GOT3 (cell line): Measurements from ENCODE around the gene SCO1.
A peak's percentile ranks its signal among the peaks of the same experiment; 100 is the strongest.
"Not testable (repeated sequence)": the region's sequence is repeated elsewhere in the genome, so short reads cannot be mapped to it uniquely, and the experiment has no call there.

Experiments used
- DNase-seq: peaks from one replicate; lab custom pipeline; 2025; ENCODE audit warnings: mixed read lengths; lab: John Stamatoyannopoulos, UW

SCO1 gene

GRCh38 chr17:10697092-10698081 is at the start of gene SCO1, which contains the start of gene ADPRM:
Gene SCO1, minus strand, starts transcription at chr17:10697533. Its CDS starts 26 bp downstream, at chr17:10697507.
Gene ADPRM, plus strand, starts transcription at chr17:10697594. Its CDS starts 7,333 bp downstream, at chr17:10704927.
- peak; percentile 68 for DNase-seq

DNA sequence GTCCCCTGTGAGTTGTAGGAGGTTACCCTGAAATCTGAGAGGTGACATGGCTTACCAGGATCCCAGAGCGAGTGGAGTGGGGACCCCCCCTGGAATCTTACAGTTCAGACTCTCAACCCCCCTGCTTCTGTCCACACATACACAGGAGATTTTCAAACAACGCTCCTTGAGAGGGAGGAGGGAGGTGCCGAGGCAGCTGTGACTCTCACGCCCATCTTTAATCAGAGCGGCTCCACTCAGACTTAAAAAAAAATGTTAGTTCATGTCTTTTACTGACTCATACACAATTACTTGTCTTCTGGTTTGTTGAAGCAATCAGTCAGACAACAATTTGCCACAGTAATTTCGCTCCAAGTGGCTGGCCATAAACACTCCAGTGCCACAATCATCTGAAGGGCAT is 47.9 kb upstream of the SCO1 start:
- no peak for DNase-seq

- DNase-seq: no peak
These were observed 47.2 kb upstream of the SCO1 start for GRCh38 chr17:10744501-10745000.

- DNase-seq: no peak
These were observed 46.1 kb upstream of the SCO1 start for GRCh38 chr17:10743316-10744009.

- no peak for DNase-seq
These were observed 45.1 kb upstream of the SCO1 start for GRCh38 chr17:10742431-10742830.

- DNase-seq: no peak
These were observed 44.2 kb upstream of the SCO1 start for GRCh38 chr17:10741416-10742135.

DNA sequence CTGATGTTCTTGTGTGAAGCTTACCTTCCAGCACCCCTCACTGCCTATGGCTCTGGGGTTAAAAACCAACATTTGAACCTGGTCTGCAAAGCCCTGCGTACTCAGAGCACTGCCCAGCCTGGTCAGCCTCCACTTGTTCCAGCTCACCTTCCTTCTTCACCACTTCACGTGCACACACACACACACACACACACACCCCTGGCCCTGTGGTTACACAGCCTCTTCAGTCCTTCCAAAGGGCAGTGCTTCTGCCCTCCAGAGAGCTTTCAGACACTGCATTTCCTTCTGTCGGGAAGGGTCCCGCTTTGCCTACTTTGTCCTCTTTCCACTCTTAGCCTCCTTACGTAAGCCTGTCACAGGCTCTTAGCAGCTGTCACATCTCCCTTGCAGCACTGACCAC is 42.1 kb upstream of the SCO1 start:
- DNase-seq: no peak

DNA sequence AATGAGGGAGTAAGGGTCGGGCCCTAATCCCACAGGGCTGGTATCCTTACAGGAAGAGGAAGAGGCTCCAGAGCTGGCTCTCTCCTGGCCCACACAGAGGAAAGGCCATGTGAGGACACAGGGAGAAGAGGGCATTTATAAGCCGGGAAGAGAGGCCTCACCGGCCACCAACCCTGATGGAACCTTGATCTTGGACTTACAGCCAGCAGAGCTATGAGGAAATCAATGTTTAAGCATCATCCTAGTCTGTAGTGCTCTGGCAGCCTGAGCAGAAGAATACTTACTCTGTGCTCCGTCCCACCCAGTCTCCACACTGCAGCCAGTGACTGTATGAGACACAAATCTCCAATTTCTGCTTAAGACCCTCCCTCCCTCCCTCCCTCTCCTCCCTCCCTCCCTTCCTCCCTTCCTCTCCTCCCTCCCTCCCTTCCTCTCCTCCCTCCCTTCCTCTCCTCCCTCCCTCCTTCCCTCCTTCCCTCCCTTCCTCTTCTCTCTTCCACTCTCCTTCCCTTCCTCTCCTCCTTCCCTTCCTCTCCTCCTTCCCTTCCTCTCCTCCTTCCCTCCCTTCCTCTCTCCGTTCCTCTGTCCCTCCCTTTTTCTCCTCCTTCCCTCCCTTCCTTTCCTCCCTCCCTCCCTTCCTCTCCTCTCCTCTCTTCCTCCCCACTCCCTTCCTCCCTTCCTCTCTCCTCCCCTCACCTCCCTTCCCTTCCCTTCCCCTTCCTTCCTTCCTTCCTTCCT is 41.4 kb upstream of the SCO1 start:
- DNase-seq: no peak

- DNase-seq: no peak
These were observed 40.4 kb upstream of the SCO1 start for GRCh38 chr17:10737736-10738135.

GRCh38 chr17:10737168-10737622 is 39.9 kb upstream of the SCO1 start:
- no peak for DNase-seq

DNA sequence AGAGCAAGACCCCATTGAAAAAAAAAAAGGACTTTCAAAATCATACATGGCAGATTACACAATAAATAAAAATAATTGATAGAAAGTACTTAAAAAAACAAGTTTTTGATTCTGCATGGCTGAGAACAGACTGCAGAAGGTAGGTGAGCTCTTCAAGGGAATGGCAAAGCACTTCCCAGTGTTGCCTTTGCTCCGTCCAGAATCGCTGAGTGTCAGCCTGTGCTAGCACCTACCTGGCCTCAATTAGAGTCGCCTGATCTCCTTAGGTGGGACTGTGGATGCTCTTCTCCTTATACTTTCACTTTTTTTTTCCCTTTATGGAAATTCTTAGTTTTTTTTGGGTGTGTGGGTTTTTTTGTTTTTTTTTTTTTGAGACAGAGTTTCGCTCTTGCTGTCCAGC is 38.5 kb upstream of the SCO1 start:
- no peak for DNase-seq

- no peak for DNase-seq
These were observed 37.9 kb upstream of the SCO1 start for GRCh38 chr17:10735251-10735650.

DNA sequence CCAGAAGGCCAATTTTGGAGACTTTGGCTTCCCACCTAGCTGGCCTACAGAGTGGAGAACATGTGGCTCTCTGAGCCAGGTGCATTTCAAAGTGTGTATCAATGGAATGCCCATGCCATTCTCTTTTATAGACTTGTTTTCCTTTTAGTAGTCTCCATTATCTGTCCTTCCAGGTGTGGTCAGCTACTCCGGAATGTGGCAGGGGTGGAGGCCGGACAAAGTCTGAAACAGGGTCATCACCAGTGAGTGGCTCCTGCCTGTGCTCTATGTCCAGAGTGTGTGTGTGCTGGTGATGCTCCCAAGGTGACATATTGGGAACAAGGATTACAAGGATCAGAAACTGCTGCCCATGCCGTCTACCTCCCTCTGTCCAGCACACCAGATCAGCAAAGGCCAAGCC is 36.3 kb upstream of the SCO1 start:
- no peak for DNase-seq

DNA sequence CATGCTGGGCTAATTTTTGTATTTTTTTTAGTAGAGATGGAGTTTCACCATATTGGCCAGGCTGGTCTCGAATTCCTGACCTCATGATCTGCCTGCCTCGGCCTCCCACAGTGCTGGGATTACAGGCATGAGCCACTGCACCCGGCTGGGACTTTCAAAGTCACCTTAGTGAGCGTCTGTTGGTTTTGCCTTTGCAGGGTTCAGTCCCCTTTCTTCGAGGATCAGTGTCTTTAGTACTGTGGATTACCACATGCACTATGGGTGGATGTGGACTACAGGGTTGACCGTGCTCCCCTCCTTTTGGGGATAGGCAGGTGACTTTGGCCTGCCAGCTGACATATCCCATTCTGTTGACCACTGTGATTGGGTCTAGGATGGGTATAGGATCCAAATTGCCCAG is 34.8 kb upstream of the SCO1 start:
- not testable (repeated sequence) for DNase-seq

- no peak for DNase-seq
These were observed 34.1 kb upstream of the SCO1 start for GRCh38 chr17:10731408-10731879.

- not testable (repeated sequence) for DNase-seq
These were observed 32.9 kb upstream of the SCO1 start for GRCh38 chr17:10730247-10730646.

GRCh38 chr17:10729334-10730193 is 32.2 kb upstream of the SCO1 start, which contains the start of gene TMEM220:
Gene TMEM220, minus strand, starts transcription at chr17:10730023. Its CDS starts 172 bp downstream, at chr17:10729851.
- peak; percentile 32 for DNase-seq

DNA sequence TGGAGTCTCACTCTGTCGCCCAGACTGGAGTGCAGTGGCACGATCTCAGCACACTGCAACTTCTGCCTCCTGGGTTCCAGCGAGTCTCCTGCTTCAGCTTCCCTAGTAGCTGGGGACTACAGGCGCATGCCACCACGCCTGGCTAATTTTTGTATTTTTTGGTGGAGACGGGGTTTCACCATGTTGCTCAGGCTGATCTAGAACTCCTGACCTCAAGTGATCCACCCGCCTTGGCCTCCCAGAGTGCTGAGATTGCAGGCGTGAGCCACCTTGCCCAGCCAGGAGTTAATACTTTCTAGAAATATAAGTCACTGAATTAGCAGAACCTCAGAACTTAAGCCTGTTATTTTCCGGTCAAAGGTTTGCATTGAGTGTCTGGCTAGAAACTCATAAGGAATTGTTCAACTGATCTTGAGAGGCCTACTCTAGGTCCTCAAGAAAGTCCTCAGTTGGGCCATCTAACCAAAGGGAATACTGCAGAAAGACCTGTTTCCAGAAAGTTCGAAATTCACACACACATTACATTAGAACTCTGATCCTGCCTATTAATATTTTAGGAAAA is 31.1 kb upstream of the SCO1 start:
- no peak for DNase-seq

- no peak for DNase-seq
These were observed 29.9 kb upstream of the SCO1 start for GRCh38 chr17:10727192-10727591.

- DNase-seq: no peak
These were observed 28.9 kb upstream of the SCO1 start for GRCh38 chr17:10726196-10726595.
